Activated CD8-positive, alpha-beta T cell treated with anti-CD3 and anti-CD28 coated beads for 36 hours (primary cell): ENCODE results near the gene AR. TPM values are rescaled to one million over a fixed set of nuclear protein-coding genes. Genes with fewer than 3 reads are reported as not detected.
"Not testable (repeated sequence)": the region's sequence is repeated elsewhere in the genome, so short reads cannot be mapped to it uniquely, and the experiment has no call there.

Experiments used
- ATAC-seq: fragments of 200-7000 bp; cut with Tn5 transposase; one replicate; pipeline ENCODE4 v1.10.0; 2021; ENCODE audit warnings: mild to moderate bottlenecking, moderate library complexity
- CTCF ChIA-PET: fragments of 350-600 bp; sonication (Branson Sonifier 250); formaldehyde crosslinking; loops from one replicate; lab custom pipeline; 2021; ENCODE audit warnings: antibody characterized with exemption; lab: Charles Lee
- POLR2A ChIA-PET: fragments of 350-600 bp; sonication (Branson Sonifier 250); formaldehyde crosslinking; loops from one replicate; lab custom pipeline; 2021; ENCODE audit warnings: antibody characterized with exemption; lab: Charles Lee
- DNase-seq: peaks from one replicate; pipeline ENCODE4 v3.0.0-alpha.2; 2020
- H3K27ac Mint-ChIP-seq: one replicate; pipeline ENCODE4 v1.8.0; 2021; ENCODE audit warnings: mild to moderate bottlenecking, mixed read lengths
- H3K27me3 Mint-ChIP-seq: one replicate; pipeline ENCODE4 v1.8.0; 2021; ENCODE audit warnings: mixed read lengths
- H3K36me3 Mint-ChIP-seq: one replicate; pipeline ENCODE4 v1.8.0; 2021; ENCODE audit warnings: low read depth, mixed read lengths
- H3K4me1 Mint-ChIP-seq: one replicate; pipeline ENCODE4 v1.8.0; 2021; ENCODE audit warnings: low read depth, mixed read lengths
- H3K4me3 Mint-ChIP-seq: one replicate; pipeline ENCODE4 v1.8.0; 2021; ENCODE audit warnings: mild to moderate bottlenecking, moderate library complexity, mixed read lengths
- H3K9me3 Mint-ChIP-seq: one replicate; pipeline ENCODE4 v1.8.0; 2021; ENCODE audit warnings: mixed read lengths
- CTCF ChIP-seq: fragments of 200-600 bp; IDR thresholded peaks from one replicate; pipeline ENCODE4 v1.8.0; 2022; ENCODE audit warnings: antibody characterized with exemption, mild to moderate bottlenecking
- intact Hi-C: fragments of 100-400 bp; cut with micrococcal nuclease; formaldehyde crosslinking; loops from one replicate; pipeline ENCODE4 v1.10.0; 2022
- total RNA-seq, 2 experiments: library from RNA; stranded (reverse); gene quantifications; one replicate each; pipeline ENCODE4 v1.2.3, GENCODE V29; 2021

Gene AR
- total RNA-seq, 2 experiments from 2014 or later = not detected

DNA sequence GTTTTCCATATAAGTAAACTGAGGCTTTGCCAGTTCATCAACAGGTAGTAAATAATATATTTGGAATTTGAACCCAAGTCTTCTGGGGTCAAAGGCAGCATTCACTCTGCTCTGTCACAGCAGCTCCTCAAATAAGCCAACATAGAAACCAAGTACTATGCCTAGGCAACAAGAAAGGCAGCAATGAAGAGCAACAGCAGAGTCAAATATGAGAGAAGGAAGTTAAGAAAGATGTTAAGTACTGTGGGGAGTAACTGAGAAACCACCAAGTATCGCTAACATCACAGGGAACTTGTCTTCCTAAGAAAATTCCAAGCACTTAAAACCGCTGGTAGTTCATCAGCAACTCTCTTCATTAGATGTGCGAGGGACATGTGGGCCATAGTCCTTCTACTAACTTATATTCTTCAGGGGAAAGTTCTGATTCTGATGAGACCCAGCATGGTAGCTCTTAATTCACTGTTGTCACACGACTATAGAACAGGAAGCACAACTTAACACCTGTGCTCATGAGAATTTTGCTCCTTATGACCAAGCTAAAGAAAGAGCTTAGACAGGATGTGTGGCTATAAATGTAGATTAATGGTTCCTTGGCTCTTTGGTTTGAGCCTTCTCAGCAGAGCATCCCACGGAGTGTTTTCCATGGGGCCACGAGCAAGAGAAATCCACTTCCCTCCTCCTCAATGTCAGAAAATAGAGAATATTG is 107.8 kb downstream of the AR start:
- Mint-ChIP-seq H3K27ac (no peak overlapping the region), H3K36me3 (no peaks in the 10 kb centered on the region), H3K4me1 (no peaks in the 10 kb centered on the region), H3K9me3 (no peaks in the 10 kb centered on the region), H3K4me3 (no peak overlapping the region), H3K27me3 (no peaks in the 10 kb centered on the region)
- ChIA-PET POLR2A (no interaction called here), CTCF (no interaction called here)
- ATAC-seq (no peak), DNase-seq (no peak)
- no peak for TF ChIP-seq CTCF
- intact Hi-C loops = no loop called here

- CTCF ChIA-PET = no interaction called here
- TF ChIP-seq CTCF = no peak
- H3K27ac Mint-ChIP-seq = no peak overlapping the region
- H3K27me3 Mint-ChIP-seq = no peaks in the 10 kb centered on the region
- no peak for ATAC-seq
- intact Hi-C loops = no loop called here
- POLR2A ChIA-PET = no interaction called here
- DNase-seq = no peak
- H3K36me3 Mint-ChIP-seq = no peaks in the 10 kb centered on the region
- H3K4me3 Mint-ChIP-seq = no peak overlapping the region
- no peaks in the 10 kb centered on the region for H3K4me1 Mint-ChIP-seq
- H3K9me3 Mint-ChIP-seq = no peaks in the 10 kb centered on the region
These were observed 108.7 kb downstream of the AR start for GRCh38 chrX:67652543-67652942.

DNA sequence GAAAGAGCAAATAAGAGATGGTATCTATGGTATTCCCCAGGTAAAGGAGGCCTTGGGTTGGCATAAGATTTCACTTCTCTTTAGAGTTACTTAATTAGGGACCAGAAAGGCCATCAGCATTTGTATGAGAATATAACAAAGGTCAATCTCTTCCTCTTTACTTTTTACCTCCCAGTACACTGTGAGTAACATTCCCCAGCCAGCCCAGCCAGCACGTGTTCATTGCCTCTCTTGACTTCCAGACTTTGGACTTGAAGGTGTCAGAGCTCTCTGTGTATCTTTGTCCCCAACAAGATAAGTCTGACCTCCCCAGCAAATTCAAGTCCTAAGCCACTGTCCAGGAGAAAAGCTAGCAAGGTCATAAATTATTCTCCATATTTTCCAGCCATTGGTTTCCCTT is 110.5 kb downstream of the AR start:
- CTCF ChIA-PET = no interaction called here
- POLR2A ChIA-PET = no interaction called here
- intact Hi-C loops = no loop called here
- ATAC-seq = no peak
- no peak overlapping the region for H3K27ac Mint-ChIP-seq
- TF ChIP-seq CTCF = no peak
- no peak for DNase-seq
- no peaks in the 10 kb centered on the region for H3K4me1 Mint-ChIP-seq
- no peaks in the 10 kb centered on the region for H3K27me3 Mint-ChIP-seq
- no peaks in the 10 kb centered on the region for H3K36me3 Mint-ChIP-seq
- H3K9me3 Mint-ChIP-seq = peaks cover 2% of the 10 kb centered on the region
- no peak overlapping the region for H3K4me3 Mint-ChIP-seq

GRCh38 chrX:67665583-67665982 is 121.8 kb downstream of the AR start:
- H3K36me3 Mint-ChIP-seq = no peaks in the 10 kb centered on the region
- TF ChIP-seq CTCF = no peak
- H3K4me3 Mint-ChIP-seq = no peak overlapping the region
- no peaks in the 10 kb centered on the region for H3K4me1 Mint-ChIP-seq
- no peak overlapping the region for H3K27ac Mint-ChIP-seq
- ATAC-seq = no peak
- DNase-seq = no peak
- no peaks in the 10 kb centered on the region for H3K9me3 Mint-ChIP-seq
- POLR2A ChIA-PET = no interaction called here
- CTCF ChIA-PET = no interaction called here
- no peaks in the 10 kb centered on the region for H3K27me3 Mint-ChIP-seq
- intact Hi-C loops = no loop called here

DNA sequence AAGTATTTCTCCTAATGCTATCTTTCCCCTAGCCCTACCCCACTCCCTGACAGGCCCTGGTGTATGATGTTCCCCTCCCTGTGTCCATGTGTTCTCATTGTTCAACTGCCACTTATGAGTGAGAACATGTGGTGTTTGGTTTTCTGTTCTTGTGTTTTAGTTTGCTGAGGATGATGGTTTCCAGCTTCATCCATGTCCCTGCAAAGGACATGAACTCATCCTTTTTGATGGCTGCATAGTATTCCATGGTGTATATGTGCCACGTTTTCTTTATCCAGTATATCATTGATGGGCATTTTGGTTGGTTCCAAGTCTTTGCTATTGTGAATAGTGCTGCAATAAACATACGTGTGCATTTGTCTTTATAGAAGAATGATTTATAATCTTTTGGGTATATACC is 126.9 kb downstream of the AR start:
- ATAC-seq, DNase-seq, CTCF ChIA-PET, H3K27me3 Mint-ChIP-seq, intact Hi-C loops, H3K9me3 Mint-ChIP-seq, H3K36me3 Mint-ChIP-seq, H3K4me3 Mint-ChIP-seq, H3K27ac Mint-ChIP-seq, H3K4me1 Mint-ChIP-seq: not testable (repeated sequence)
- POLR2A ChIA-PET = interaction anchor here (0.6 kb wide), 1 partner anchor 34 kb away, joined by 3 read pairs; no protein-coding TSS in a partner anchor
